A549 (cell line): ENCODE results near the gene NAT8L. TPM values are rescaled to one million over a fixed set of nuclear protein-coding genes. Genes with fewer than 3 reads are reported as not detected.

Experiments used
- ATAC-seq, 2 experiments: fragments of 200-7000 bp in 1 of 2; fragments of >200 bp in 1 of 2; cut with Nextera tagmentation in 1 of 2; cut with Tn5 transposase in 1 of 2; 3 replicates each; pipeline versions ENCODE4 v1.8.0 to v1.9.1; 2018 to 2020; ENCODE audit warnings: mild to moderate bottlenecking in 1 of 2, moderate library complexity in 1 of 2
- CTCF ChIA-PET: fragments of 300-600 bp; sonication (Branson Sonifier 250); formaldehyde crosslinking; extraction: SDS; loops from one replicate; lab custom pipeline; 2021; ENCODE audit warnings: antibody characterized with exemption, inconsistent platforms; lab: Yijun Ruan, JAX
- POLR2A ChIA-PET: fragments of 350-600 bp; formaldehyde crosslinking; extraction: SDS; loops from one replicate; lab custom pipeline; 2021; ENCODE audit warnings: antibody characterized with exemption, inconsistent platforms; lab: Yijun Ruan, JAX
- DNase-seq, 2 experiments: peaks; one replicate each; pipeline versions ENCODE4 v3.0.0 to v3.0.0-alpha.2; 2011 to 2016; ENCODE audit warnings: low read depth in 1 of 2, low spot score in 1 of 2
- FAIRE-seq: peaks from 2 replicates; lab custom pipeline; 2011; peaks lifted over from hg19 to GRCh38; lab: Jason Lieb, UNC
- H3K27ac ChIP-seq, 2 experiments: fragments of >200 bp; sonication (Bioruptor Twin); formaldehyde crosslinking; 3 replicates each; pipeline ENCODE4 v1.5.1; 2016 to 2017
- H3K4me1 ChIP-seq: fragments of >200 bp; sonication (Bioruptor Twin); formaldehyde crosslinking; 3 replicates; pipeline ENCODE4 v1.6.1; 2016
- H3K4me2 ChIP-seq: fragments of >200 bp; sonication (Bioruptor Twin); formaldehyde crosslinking; 3 replicates; pipeline ENCODE4 v1.6.1; 2016
- H3K4me3 ChIP-seq: fragments of >200 bp; sonication (Bioruptor Twin); formaldehyde crosslinking; 3 replicates; pipeline ENCODE4 v1.5.1; 2016
- H3K9me3 ChIP-seq: fragments of >200 bp; sonication (Bioruptor Twin); formaldehyde crosslinking; 3 replicates; pipeline ENCODE4 v1.6.1; 2016
- CBX2 ChIP-seq: fragments of 200-600 bp; sonication (generic); IDR thresholded peaks from 2 replicates; pipeline ENCODE4 v1.6.1; 2016; ENCODE audit warnings: low read depth, mild to moderate bottlenecking, borderline replicate concordance
- ESRRA ChIP-seq: fragments of 150-350 bp; IDR thresholded peaks from 2 replicates; pipeline ENCODE4 v1.6.1; 2014; ENCODE audit warnings: mild to moderate bottlenecking, low read length, borderline replicate concordance
- FOSB ChIP-seq: fragments of 250-450 bp; sonication (Bioruptor Pico); IDR thresholded peaks from 2 replicates; pipeline ENCODE4 v1.5.0; 2020; ENCODE audit warnings: mild to moderate bottlenecking, moderate library complexity
- FOXS1 ChIP-seq: fragments of 250-450 bp; sonication (Bioruptor Pico); IDR thresholded peaks from 2 replicates; pipeline ENCODE4 v1.5.0; 2020; ENCODE audit warnings: mild to moderate bottlenecking, moderate library complexity
- GATA3 ChIP-seq: IDR thresholded peaks from 2 replicates; pipeline ENCODE4 v1.6.1; 2012; ENCODE audit warnings: borderline replicate concordance
- HOXB13 ChIP-seq: fragments of 250-450 bp; sonication (Bioruptor Pico); IDR thresholded peaks from 2 replicates; pipeline ENCODE4 v1.5.0; 2020; ENCODE audit warnings: low read depth, mild to moderate bottlenecking, moderate library complexity
- HOXB5 ChIP-seq: fragments of 250-450 bp; sonication (Bioruptor Pico); IDR thresholded peaks from 2 replicates; pipeline ENCODE4 v1.5.0; 2020; ENCODE audit warnings: mild to moderate bottlenecking, moderate library complexity
- KDM5A ChIP-seq: fragments of 200-600 bp; sonication (generic); IDR thresholded peaks from 2 replicates; pipeline ENCODE4 v1.6.1; 2016; ENCODE audit warnings: antibody characterized with exemption, mild to moderate bottlenecking
- NFE2L2 ChIP-seq: fragments of 150-350 bp; conservative IDR thresholded peaks from 2 replicates; pipeline ENCODE4 v1.6.1; 2014; ENCODE audit warnings: low read length
- NPAS2 ChIP-seq: fragments of 250-450 bp; sonication (Bioruptor Pico); IDR thresholded peaks from 2 replicates; pipeline ENCODE4 v1.8.0; 2022; ENCODE audit warnings: mild to moderate bottlenecking, moderate library complexity, borderline replicate concordance
- NR3C1 ChIP-seq: fragments of >200 bp; sonication (Bioruptor Twin); formaldehyde crosslinking; IDR thresholded peaks from 3 replicates; pipeline ENCODE4 v1.6.1; 2017
- POLR2AphosphoS2 ChIP-seq: conservative IDR thresholded peaks from 2 replicates; pipeline ENCODE4 v1.6.1; 2012; ENCODE audit warnings: low read length, improper control_type of control experiment, inconsistent platforms
- RFX5 ChIP-seq: fragments of 450-650 bp; IDR thresholded peaks from 2 replicates; pipeline ENCODE4 v1.7.1; 2014; ENCODE audit warnings: antibody characterized with exemption, mild to moderate bottlenecking, moderate library complexity
- SREBF2 ChIP-seq: fragments of 450-650 bp; IDR thresholded peaks from 2 replicates; pipeline ENCODE4 v1.6.1; 2014; ENCODE audit warnings: mild to moderate bottlenecking, moderate library complexity
- TFCP2L1 ChIP-seq: fragments of 250-450 bp; sonication (Bioruptor Pico); IDR thresholded peaks from 2 replicates; pipeline ENCODE4 v1.5.0; 2021; ENCODE audit warnings: mild to moderate bottlenecking
- ZFP36 ChIP-seq: fragments of 450-650 bp; IDR thresholded peaks from 2 replicates; pipeline ENCODE4 v1.6.1; 2014; ENCODE audit warnings: borderline replicate concordance; ENCODE audit not compliant: partially characterized antibody
- ZSCAN20 ChIP-seq: fragments of 250-450 bp; sonication (Bioruptor Pico); IDR thresholded peaks from 2 replicates; pipeline ENCODE4 v1.8.0; 2022; ENCODE audit warnings: mild to moderate bottlenecking, moderate library complexity
- WGBS: methylation state at CpG from one replicate; pipeline ENCODE4 v1.1.6; 2017; ENCODE audit errors: missing lambda C conversion rate; 5-methylcytosine and 5-hydroxymethylcytosine counted together
- polyA plus RNA-seq, 4 experiments: library from polyadenylated mRNA; depleted of rRNA in 3 of 4; stranded (reverse); fragments of >200 nt; fragmentation: RNase III in 1 of 4; extraction: RNeasy Plus Mini Kit Qiagen cat#74134 plus additional on column Dnase treatment in 1 of 4; gene quantifications; 2 replicates in 3 of 4; 3 replicates in 1 of 4; pipeline ENCODE4 v1.2.3, GENCODE V29; 2011 to 2017
- TF ChIP-seq, protein P1 (sequence below): fragments of >200 bp; sonication (Bioruptor Twin); formaldehyde crosslinking; IDR thresholded peaks from 3 replicates; pipeline ENCODE4 v1.5.1; 2016
- TF ChIP-seq, protein P2 (sequence below): fragments of 250-450 bp; sonication (Bioruptor Pico); IDR thresholded peaks from 2 replicates; pipeline ENCODE4 v1.5.0; 2021; ENCODE audit warnings: mild to moderate bottlenecking, moderate library complexity, borderline replicate concordance
- TF ChIP-seq, protein P3 (sequence below): IDR thresholded peaks from 2 replicates; pipeline ENCODE4 v1.6.1; 2012
- TF ChIP-seq, protein P4 (sequence below): fragments of >200 bp; sonication (Bioruptor Twin); formaldehyde crosslinking; IDR thresholded peaks from 3 replicates; pipeline ENCODE4 v1.6.1; 2016
- TF ChIP-seq, protein P5 (sequence below): IDR thresholded peaks from 2 replicates; pipeline ENCODE4 v1.6.1; 2012

Gene NAT8L
- polyA plus RNA-seq, 2 of the 4 experiments (the other 2 are of a cell fraction): 2.6 to 8.2 TPM

DNA sequence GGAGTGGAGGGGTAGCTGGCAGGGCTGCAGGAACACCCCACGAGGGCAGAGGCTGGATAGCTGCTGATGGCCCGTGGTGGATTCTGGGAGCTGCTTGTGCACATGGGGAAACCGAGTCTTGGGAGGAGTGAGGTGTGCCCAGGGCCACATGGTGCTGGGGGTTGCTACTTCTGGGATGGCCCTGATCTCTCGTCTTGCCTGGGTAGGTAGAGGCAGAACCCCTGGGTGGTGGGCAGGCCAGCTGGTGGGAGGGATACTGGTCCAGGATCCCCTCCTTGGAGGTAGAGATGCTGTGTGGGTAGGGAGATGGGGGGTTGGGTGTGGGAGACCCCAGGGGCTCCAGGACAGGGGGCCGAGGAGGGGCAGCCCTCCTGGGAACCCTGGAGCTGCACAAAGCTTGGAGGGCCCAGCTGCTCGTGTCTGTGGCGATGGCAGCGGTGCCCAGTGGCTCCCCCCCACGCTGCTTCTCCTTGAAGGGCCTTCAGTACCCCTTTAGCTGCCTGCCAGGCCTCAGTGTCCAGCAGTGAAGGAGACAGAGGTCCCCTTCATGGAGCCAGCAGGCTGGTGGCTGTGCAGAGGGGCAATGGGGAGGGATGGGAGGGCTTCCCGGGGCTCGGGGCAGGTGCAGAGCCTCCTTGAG is 3.2 kb downstream of the NAT8L start:
- ATAC-seq (no peak), DNase-seq (no peak), FAIRE-seq (no peak)
- WGBS: 95% methylated on average over 7 of the region's 11 CpGs
- ChIA-PET CTCF (interaction anchor here (0.8 to 1.0 kb wide), 2 partner anchors 13 to 158 kb away, joined by 3 read pairs; no protein-coding TSS in a partner anchor), POLR2A (no interaction called here)
- Histone ChIP-seq H3K4me2 (no peak overlapping the region), H3K4me3 (no peak overlapping the region), H3K9me3 (no peaks in the 10 kb centered on the region), H3K27ac (no peak overlapping the region), H3K4me1 (peaks cover 11% of the 10 kb centered on the region; the same call in 1 of the 3 replicates)
- TF ChIP-seq, protein P1, sequence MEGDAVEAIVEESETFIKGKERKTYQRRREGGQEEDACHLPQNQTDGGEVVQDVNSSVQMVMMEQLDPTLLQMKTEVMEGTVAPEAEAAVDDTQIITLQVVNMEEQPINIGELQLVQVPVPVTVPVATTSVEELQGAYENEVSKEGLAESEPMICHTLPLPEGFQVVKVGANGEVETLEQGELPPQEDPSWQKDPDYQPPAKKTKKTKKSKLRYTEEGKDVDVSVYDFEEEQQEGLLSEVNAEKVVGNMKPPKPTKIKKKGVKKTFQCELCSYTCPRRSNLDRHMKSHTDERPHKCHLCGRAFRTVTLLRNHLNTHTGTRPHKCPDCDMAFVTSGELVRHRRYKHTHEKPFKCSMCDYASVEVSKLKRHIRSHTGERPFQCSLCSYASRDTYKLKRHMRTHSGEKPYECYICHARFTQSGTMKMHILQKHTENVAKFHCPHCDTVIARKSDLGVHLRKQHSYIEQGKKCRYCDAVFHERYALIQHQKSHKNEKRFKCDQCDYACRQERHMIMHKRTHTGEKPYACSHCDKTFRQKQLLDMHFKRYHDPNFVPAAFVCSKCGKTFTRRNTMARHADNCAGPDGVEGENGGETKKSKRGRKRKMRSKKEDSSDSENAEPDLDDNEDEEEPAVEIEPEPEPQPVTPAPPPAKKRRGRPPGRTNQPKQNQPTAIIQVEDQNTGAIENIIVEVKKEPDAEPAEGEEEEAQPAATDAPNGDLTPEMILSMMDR: no peak
- no peak for TF ChIP-seq CBX2
- TF ChIP-seq, protein P2, sequence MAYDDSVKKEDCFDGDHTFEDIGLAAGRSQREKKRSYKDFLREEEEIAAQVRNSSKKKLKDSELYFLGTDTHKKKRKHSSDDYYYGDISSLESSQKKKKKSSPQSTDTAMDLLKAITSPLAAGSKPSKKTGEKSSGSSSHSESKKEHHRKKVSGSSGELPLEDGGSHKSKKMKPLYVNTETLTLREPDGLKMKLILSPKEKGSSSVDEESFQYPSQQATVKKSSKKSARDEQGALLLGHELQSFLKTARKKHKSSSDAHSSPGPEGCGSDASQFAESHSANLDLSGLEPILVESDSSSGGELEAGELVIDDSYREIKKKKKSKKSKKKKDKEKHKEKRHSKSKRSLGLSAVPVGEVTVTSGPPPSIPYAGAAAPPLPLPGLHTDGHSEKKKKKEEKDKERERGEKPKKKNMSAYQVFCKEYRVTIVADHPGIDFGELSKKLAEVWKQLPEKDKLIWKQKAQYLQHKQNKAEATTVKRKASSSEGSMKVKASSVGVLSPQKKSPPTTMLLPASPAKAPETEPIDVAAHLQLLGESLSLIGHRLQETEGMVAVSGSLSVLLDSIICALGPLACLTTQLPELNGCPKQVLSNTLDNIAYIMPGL: no peak
- TF ChIP-seq NPAS2 (CRISPR knock-in tag): no peak
- TF ChIP-seq, protein P3, sequence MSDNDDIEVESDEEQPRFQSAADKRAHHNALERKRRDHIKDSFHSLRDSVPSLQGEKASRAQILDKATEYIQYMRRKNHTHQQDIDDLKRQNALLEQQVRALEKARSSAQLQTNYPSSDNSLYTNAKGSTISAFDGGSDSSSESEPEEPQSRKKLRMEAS: no peak
- TF ChIP-seq ESRRA: no peak
- TF ChIP-seq ZFP36: no peak
- no peak for TF ChIP-seq FOSB
- no peak for TF ChIP-seq HOXB13 (CRISPR knock-in tag)
- TF ChIP-seq NFE2L2: no peak
- TF ChIP-seq RFX5: no peak

DNA sequence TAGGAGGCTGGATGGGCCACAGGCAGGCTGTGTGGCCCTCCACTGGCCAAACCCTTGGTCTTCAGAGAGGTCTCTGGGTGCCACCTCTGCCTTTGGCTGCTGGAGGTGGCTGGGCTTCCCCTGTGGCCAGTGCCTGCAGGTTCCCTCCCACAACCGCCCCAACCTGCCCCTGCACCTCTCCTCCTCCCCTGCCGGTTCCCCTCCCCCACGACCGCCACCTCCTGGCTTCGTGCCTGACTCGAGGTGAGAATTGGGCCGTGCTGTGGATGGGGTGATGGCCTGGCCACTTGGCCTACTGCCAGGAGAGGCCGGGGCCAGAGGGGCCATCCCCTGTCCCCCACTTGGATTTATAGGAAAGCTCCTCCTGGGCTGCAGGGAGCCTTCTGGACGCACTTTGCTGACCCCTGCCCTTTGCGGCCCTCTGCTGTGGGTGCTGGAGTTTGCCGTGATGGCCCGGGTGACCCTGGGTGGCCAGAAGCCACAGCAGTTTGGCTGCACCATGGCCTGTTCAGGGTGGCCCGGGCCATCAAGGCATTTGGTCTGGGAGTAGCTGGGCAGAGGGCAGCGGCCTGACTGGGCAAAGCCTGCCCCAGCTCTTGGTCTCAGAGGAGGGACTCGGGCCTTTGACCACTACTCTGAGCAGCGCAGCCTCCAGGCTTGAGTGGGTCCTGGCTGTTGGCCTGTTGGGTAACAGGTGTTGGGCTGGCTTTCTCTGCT is 3.8 kb downstream of the NAT8L start:
- Histone ChIP-seq H3K27ac (no peak overlapping the region), H3K9me3 (no peaks in the 10 kb centered on the region), H3K4me1 (peaks cover 11% of the 10 kb centered on the region; the same call in 1 of the 3 replicates), H3K4me2 (no peak overlapping the region)
- ChIA-PET CTCF (interaction anchor here (1.0 to 1.1 kb wide), 2 partner anchors 14 to 19 kb away, joined by 3 read pairs; no protein-coding TSS in a partner anchor), POLR2A (no interaction called here)
- no peak for FAIRE-seq
- TF ChIP-seq SREBF2 (no peak), NR3C1 (no peak), TFCP2L1 (CRISPR knock-in tag) (no peak), FOSB (no peak), POLR2AphosphoS2 (no peak), KDM5A (no peak), FOXS1 (CRISPR knock-in tag) (no peak), GATA3 (no peak), ZSCAN20 (no peak), HOXB5 (no peak)
- TF ChIP-seq, protein P4, sequence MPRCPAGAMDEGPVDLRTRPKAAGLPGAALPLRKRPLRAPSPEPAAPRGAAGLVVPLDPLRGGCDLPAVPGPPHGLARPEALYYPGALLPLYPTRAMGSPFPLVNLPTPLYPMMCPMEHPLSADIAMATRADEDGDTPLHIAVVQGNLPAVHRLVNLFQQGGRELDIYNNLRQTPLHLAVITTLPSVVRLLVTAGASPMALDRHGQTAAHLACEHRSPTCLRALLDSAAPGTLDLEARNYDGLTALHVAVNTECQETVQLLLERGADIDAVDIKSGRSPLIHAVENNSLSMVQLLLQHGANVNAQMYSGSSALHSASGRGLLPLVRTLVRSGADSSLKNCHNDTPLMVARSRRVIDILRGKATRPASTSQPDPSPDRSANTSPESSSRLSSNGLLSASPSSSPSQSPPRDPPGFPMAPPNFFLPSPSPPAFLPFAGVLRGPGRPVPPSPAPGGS: no peak
- TF ChIP-seq, protein P5, sequence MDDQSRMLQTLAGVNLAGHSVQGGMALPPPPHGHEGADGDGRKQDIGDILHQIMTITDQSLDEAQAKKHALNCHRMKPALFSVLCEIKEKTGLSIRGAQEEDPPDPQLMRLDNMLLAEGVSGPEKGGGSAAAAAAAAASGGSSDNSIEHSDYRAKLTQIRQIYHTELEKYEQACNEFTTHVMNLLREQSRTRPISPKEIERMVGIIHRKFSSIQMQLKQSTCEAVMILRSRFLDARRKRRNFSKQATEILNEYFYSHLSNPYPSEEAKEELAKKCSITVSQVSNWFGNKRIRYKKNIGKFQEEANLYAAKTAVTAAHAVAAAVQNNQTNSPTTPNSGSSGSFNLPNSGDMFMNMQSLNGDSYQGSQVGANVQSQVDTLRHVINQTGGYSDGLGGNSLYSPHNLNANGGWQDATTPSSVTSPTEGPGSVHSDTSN: no peak
- TF ChIP-seq, all 56 proteins: peak for 0
- WGBS: 81% methylated on average over 7 of the region's 16 CpGs
- peak in 1 of 2 experiments; percentile 29; a peak in 3 of 6 replicates for ATAC-seq
- no peak overlapping the region for H3K4me3 ChIP-seq
- DNase-seq: no peak
